PC-3 (cell line): ENCODE data around the gene HS3ST2.

Experiments used
- CTCF ChIP-seq: fragments of 300-600 bp; sonication (generic); conservative IDR thresholded peaks from 2 replicates; pipeline ENCODE4 v1.5.1; 2017; ENCODE audit warnings: antibody characterized with exemption, low read depth, mild to moderate bottlenecking, low read length
- EZH2 ChIP-seq: fragments of 300-600 bp; sonication (generic); IDR thresholded peaks from one replicate; pipeline ENCODE4 v1.6.1; 2017; ENCODE audit warnings: antibody characterized with exemption, mild to moderate bottlenecking, low read length; ENCODE audit not compliant: unreplicated experiment
- EZH2phosphoT487 ChIP-seq: fragments of 300-600 bp; sonication (generic); IDR thresholded peaks from 2 replicates; pipeline ENCODE4 v1.6.1; 2018; ENCODE audit warnings: mild to moderate bottlenecking, antibody characterized with exemption, low read length, borderline replicate concordance

GRCh38 chr16:22859925-22860324 is 46.0 kb downstream of the HS3ST2 start:
- TF ChIP-seq CTCF (no peak), EZH2 (no peak), EZH2phosphoT487 (no peak)
